Measurements from ENCODE around the gene DMXL2.

DNA sequence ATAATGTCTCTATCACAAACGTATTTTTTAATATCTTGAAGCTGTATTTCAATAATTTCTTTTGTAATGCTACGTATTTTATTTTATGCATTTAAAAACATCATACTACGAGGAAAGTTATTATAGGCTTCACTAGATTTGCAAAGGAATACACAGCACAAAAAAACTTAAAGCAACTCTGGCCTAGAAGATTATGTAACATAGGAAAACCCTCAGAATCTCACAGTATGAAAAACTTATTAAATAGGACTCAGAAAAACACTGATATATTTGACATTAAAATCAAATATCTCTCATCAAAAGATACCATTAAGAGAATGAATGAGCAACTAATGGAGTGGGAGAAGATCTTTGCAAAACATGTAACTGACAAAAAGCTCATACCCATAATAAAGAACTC lies 63.7 kb downstream of the DMXL2 start:
- TF ChIP-seq, protein P1, sequence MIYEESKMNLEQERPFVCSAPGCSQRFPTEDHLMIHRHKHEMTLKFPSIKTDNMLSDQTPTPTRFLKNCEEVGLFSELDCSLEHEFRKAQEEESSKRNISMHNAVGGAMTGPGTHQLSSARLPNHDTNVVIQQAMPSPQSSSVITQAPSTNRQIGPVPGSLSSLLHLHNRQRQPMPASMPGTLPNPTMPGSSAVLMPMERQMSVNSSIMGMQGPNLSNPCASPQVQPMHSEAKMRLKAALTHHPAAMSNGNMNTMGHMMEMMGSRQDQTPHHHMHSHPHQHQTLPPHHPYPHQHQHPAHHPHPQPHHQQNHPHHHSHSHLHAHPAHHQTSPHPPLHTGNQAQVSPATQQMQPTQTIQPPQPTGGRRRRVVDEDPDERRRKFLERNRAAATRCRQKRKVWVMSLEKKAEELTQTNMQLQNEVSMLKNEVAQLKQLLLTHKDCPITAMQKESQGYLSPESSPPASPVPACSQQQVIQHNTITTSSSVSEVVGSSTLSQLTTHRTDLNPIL (CRISPR knock-in tag; IDR thresholded peaks at IDR 0.05; ENCODE audit: low read depth): no peak
- no peak for TF ChIP-seq ZFP3 (CRISPR knock-in tag; IDR thresholded peaks at IDR 0.05)
- TF ChIP-seq, protein P2, sequence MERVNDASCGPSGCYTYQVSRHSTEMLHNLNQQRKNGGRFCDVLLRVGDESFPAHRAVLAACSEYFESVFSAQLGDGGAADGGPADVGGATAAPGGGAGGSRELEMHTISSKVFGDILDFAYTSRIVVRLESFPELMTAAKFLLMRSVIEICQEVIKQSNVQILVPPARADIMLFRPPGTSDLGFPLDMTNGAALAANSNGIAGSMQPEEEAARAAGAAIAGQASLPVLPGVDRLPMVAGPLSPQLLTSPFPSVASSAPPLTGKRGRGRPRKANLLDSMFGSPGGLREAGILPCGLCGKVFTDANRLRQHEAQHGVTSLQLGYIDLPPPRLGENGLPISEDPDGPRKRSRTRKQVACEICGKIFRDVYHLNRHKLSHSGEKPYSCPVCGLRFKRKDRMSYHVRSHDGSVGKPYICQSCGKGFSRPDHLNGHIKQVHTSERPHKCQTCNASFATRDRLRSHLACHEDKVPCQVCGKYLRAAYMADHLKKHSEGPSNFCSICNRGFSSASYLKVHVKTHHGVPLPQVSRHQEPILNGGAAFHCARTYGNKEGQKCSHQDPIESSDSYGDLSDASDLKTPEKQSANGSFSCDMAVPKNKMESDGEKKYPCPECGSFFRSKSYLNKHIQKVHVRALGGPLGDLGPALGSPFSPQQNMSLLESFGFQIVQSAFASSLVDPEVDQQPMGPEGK (CRISPR knock-in tag; IDR thresholded peaks at IDR 0.05; ENCODE audit: borderline replicate concordance): no peak
- TF ChIP-seq RARB (CRISPR knock-in tag; IDR thresholded peaks at IDR 0.05): no peak
- no peak for TF ChIP-seq ZNF8 (CRISPR knock-in tag; IDR thresholded peaks at IDR 0.05)
- no peak for TF ChIP-seq ZC3H10 (CRISPR knock-in tag; IDR thresholded peaks at IDR 0.05)
- TF ChIP-seq, protein P3, sequence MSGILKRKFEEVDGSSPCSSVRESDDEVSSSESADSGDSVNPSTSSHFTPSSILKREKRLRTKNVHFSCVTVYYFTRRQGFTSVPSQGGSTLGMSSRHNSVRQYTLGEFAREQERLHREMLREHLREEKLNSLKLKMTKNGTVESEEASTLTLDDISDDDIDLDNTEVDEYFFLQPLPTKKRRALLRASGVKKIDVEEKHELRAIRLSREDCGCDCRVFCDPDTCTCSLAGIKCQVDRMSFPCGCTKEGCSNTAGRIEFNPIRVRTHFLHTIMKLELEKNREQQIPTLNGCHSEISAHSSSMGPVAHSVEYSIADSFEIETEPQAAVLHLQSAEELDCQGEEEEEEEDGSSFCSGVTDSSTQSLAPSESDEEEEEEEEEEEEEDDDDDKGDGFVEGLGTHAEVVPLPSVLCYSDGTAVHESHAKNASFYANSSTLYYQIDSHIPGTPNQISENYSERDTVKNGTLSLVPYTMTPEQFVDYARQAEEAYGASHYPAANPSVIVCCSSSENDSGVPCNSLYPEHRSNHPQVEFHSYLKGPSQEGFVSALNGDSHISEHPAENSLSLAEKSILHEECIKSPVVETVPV (CRISPR knock-in tag; IDR thresholded peaks at IDR 0.05): no peak

All from SK-N-SH treated with all-trans-retinoic acid at 6 μM for 48 hours (cell line).